HG02798 (cell line): ENCODE measurements around the gene AGAP1.

Experiments used
- ATAC-seq: cut with Tn5 transposase; IDR thresholded peaks from one replicate; pipeline ENCODE4 v1.9.1; 2021; ENCODE audit warnings: mild to moderate bottlenecking; ENCODE audit not compliant: unreplicated experiment, poor library complexity

AGAP1 gene

GRCh38 chr2:235544689-235544969 lies 50.8 kb downstream of the AGAP1 start:
- ATAC-seq, result no peak

- no peak for ATAC-seq
Measured at GRCh38 chr2:235545339-235546150, 51.7 kb downstream of the AGAP1 start.

GRCh38 chr2:235546151-235546435 lies 52.2 kb downstream of the AGAP1 start:
- no peak for ATAC-seq

- ATAC-seq, result no peak
Measured at GRCh38 chr2:235546436-235546835, 52.6 kb downstream of the AGAP1 start.

GRCh38 chr2:235549735-235550377 lies 56.0 kb downstream of the AGAP1 start:
- no peak for ATAC-seq

GRCh38 chr2:235550378-235550760 lies 56.5 kb downstream of the AGAP1 start:
- no peak for ATAC-seq

GRCh38 chr2:235550946-235551345 lies 57.1 kb downstream of the AGAP1 start:
- no peak for ATAC-seq

- no peak for ATAC-seq
Measured at GRCh38 chr2:235551965-235552364, 58.1 kb downstream of the AGAP1 start.

GRCh38 chr2:235552671-235553070 lies 58.8 kb downstream of the AGAP1 start:
- no peak for ATAC-seq

GRCh38 chr2:235553291-235553690 lies 59.4 kb downstream of the AGAP1 start:
- no peak for ATAC-seq

GRCh38 chr2:235553696-235554100 lies 59.9 kb downstream of the AGAP1 start:
- ATAC-seq, result no peak

- no peak for ATAC-seq
Measured at GRCh38 chr2:235554385-235554784, 60.5 kb downstream of the AGAP1 start.

- ATAC-seq, result no peak
Measured at GRCh38 chr2:235554936-235555335, 61.1 kb downstream of the AGAP1 start.

GRCh38 chr2:235555371-235555770 lies 61.5 kb downstream of the AGAP1 start:
- no peak for ATAC-seq

GRCh38 chr2:235556086-235556485 lies 62.2 kb downstream of the AGAP1 start:
- ATAC-seq, result no peak

- ATAC-seq, result no peak
Measured at GRCh38 chr2:235556901-235557300, 63.1 kb downstream of the AGAP1 start.

- ATAC-seq, result no peak
Measured at GRCh38 chr2:235557903-235558302, 64.1 kb downstream of the AGAP1 start.

- ATAC-seq, result no peak
Measured at GRCh38 chr2:235558572-235558971, 64.7 kb downstream of the AGAP1 start.

- no peak for ATAC-seq
Measured at GRCh38 chr2:235560345-235560744, 66.5 kb downstream of the AGAP1 start.

GRCh38 chr2:235561450-235561849 lies 67.6 kb downstream of the AGAP1 start:
- no peak for ATAC-seq

GRCh38 chr2:235562065-235562747 lies 68.4 kb downstream of the AGAP1 start:
- ATAC-seq, result no peak
